Mesendoderm (in vitro differentiated cells): Measurements from ENCODE around the gene NOXA1.
A peak's percentile ranks its signal among the peaks of the same experiment; 100 is the strongest.

Experiments used
- DNase-seq: peaks from one replicate; pipeline ENCODE4 v3.0.0; 2013
- H2AK5ac ChIP-seq: 2 replicates; pipeline ENCODE4 v1.6.1; 2013; ENCODE audit warnings: low read length, inconsistent platforms
- H2BK120ac ChIP-seq: 2 replicates; pipeline ENCODE4 v1.6.1; 2013; ENCODE audit warnings: low read depth, mild to moderate bottlenecking, low read length, moderate library complexity, mixed read lengths
- H2BK15ac ChIP-seq: replicated peaks from 2 replicates; pipeline ENCODE4 v1.6.1; 2013; ENCODE audit warnings: low read depth, mild to moderate bottlenecking, moderate library complexity
- H2BK5ac ChIP-seq: 2 replicates; pipeline ENCODE4 v1.6.1; 2013; ENCODE audit warnings: low read length, inconsistent platforms
- H3K18ac ChIP-seq: 2 replicates; pipeline ENCODE4 v1.6.1; 2013; ENCODE audit warnings: mild to moderate bottlenecking, low read length, mixed read lengths
- H3K23ac ChIP-seq: one replicate; pipeline ENCODE4 v1.6.1; 2013; ENCODE audit warnings: low read length
- H3K27ac ChIP-seq: 2 replicates; pipeline ENCODE4 v1.5.1; 2013; ENCODE audit warnings: low read depth, mild to moderate bottlenecking, inconsistent platforms, low read length, moderate library complexity
- H3K27me3 ChIP-seq: 2 replicates; pipeline ENCODE4 v1.6.1; 2013; ENCODE audit warnings: low read length, control low read depth, mild to moderate bottlenecking, inconsistent platforms; ENCODE audit not compliant: insufficient read depth, poor library complexity
- H3K36me3 ChIP-seq: 2 replicates; pipeline ENCODE4 v1.6.1; 2013; ENCODE audit warnings: low read length, inconsistent platforms; ENCODE audit not compliant: control insufficient read depth, insufficient read depth
- H3K4ac ChIP-seq: one replicate; pipeline ENCODE4 v1.6.1; 2013; ENCODE audit warnings: low read depth, mild to moderate bottlenecking, low read length, moderate library complexity
- H3K4me1 ChIP-seq: 2 replicates; pipeline ENCODE4 v1.6.1; 2013; ENCODE audit warnings: low read depth, low read length, inconsistent platforms; ENCODE audit not compliant: control insufficient read depth
- H3K4me2 ChIP-seq: 2 replicates; pipeline ENCODE4 v1.6.1; 2013; ENCODE audit warnings: low read length
- H3K4me3 ChIP-seq: 2 replicates; pipeline ENCODE4 v1.5.1; 2013; ENCODE audit warnings: mild to moderate bottlenecking, low read length
- H3K56ac ChIP-seq: one replicate; pipeline ENCODE4 v1.6.1; 2013; ENCODE audit warnings: low read length
- H3K79me1 ChIP-seq: 2 replicates; pipeline ENCODE4 v1.6.1; 2013; ENCODE audit warnings: low read length, inconsistent platforms
- H3K79me2 ChIP-seq: 2 replicates; pipeline ENCODE4 v1.6.1; 2013; ENCODE audit warnings: mild to moderate bottlenecking, low read length; ENCODE audit not compliant: control insufficient read depth, insufficient read depth
- H3K9ac ChIP-seq: 2 replicates; pipeline ENCODE4 v1.6.1; 2013; ENCODE audit warnings: low read length, inconsistent platforms
- H4K5ac ChIP-seq: one replicate; pipeline ENCODE4 v1.6.1; 2013; ENCODE audit warnings: low read length
- H4K8ac ChIP-seq: one replicate; pipeline ENCODE4 v1.6.1; 2013; ENCODE audit warnings: low read depth, mild to moderate bottlenecking, control low read depth, low read length, moderate library complexity
- WGBS: extraction: QIAGEN DNeasy Blood & Tissue Kit; methylation state at CpG from one replicate; pipeline ENCODE4 v1.1.7; 2013; ENCODE audit warnings: low lambda C conversion rate, missing lambda C conversion rate; ENCODE audit not compliant: insufficient coverage; ENCODE audit errors: extremely low coverage; 5-methylcytosine and 5-hydroxymethylcytosine counted together

Gene NOXA1

DNA sequence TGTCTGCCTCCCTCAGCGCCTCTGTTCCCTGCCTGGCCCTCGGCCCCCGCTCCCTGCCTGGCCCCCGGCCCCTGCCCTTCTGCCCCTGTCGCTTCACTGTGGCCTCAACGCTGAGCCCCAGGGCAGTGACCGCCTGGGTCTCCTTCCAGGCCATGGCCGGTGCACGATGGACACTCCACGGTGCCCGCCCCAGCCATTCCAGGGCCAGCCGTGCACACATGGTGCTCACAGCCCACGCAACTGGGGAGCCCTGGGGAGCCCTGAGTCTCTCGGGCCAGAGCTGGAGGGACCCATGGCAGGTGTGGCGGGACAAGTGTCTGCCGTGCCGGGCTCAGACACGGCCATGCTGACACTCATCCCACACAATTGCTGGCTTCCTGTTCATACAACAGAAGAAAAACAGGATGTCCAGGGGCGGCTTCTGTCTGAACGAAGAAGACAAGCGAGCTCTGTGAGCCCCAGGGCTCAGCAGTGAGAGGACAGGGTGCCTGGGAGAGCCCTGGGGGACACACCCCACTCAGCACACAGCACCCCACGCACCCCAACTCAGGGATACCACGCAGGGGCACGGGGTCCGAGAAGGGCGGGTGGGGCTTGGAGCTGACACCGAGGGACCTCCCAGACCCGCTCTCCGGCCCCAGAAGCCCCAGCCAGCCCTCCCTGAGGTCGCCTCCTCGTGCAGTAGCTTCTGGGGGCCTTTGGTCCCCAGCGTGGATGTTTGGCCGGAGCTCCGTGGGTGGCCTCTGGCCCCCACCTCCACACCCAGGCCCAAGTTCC, 35.9 kb upstream of the NOXA1 start:
- DNase-seq, result no peak
- Histone ChIP-seq H3K4ac (no peak overlapping the region), H3K4me2 (no peak overlapping the region), H3K27me3 (no peaks in the 10 kb centered on the region), H2BK120ac (no peak overlapping the region), H3K23ac (no peak overlapping the region), H2AK5ac (no peak overlapping the region), H3K56ac (peak overlapping the region; percentile 34), H3K27ac (no peak overlapping the region), H3K79me2 (no peaks in the 10 kb centered on the region), H4K5ac (no peak overlapping the region), H3K4me3 (no peak overlapping the region), H3K79me1 (no peaks in the 10 kb centered on the region), H4K8ac (no peak overlapping the region), H3K4me1 (no peaks in the 10 kb centered on the region), H3K36me3 (no peaks in the 10 kb centered on the region), H3K9ac (no peak overlapping the region), H2BK5ac (no peak overlapping the region), H3K18ac (no peak overlapping the region), H2BK15ac (no peak overlapping the region)
- WGBS, result no CpG with 5 or more reads among the region's 34 CpGs

DNA sequence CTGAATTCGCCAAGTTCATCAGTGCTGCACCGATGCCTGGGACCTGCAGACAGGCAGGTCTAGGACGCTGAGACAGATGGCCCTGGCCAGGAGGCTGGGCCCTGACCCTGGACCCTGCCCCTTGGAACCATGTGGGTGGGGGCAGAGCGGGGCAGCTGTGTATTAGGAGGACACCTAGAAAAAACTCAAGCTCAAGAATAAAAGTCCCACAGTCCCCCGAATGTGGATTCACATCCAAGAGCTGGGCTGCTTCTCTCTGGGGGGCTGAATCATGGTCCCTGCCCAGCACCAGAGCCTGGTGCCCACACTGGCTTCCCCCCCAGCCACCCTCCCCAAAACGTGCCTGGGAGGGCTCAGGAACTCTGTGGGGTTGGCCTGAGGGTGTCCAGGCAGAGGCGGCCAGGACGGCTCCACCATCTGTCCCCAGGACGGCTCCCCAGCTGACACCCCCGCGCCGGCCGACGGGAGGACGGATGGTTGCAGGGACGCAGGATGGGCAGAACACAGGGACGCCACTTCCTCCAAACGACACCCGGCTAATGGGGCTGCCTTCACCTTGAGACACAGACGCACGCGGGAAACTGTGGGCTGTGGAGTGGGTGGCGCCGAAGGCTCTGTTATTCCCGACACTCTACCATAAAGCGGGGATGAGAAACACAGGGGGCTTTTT, 35.2 kb upstream of the NOXA1 start:
- Histone ChIP-seq H3K4me3 (no peak overlapping the region), H3K4me1 (no peaks in the 10 kb centered on the region), H3K23ac (no peak overlapping the region), H2BK15ac (no peak overlapping the region), H3K18ac (no peak overlapping the region), H4K8ac (no peak overlapping the region), H4K5ac (no peak overlapping the region), H3K4ac (no peak overlapping the region), H3K79me2 (no peaks in the 10 kb centered on the region), H3K56ac (no peak overlapping the region), H2BK120ac (no peak overlapping the region), H3K4me2 (no peak overlapping the region), H2AK5ac (no peak overlapping the region), H3K27me3 (no peaks in the 10 kb centered on the region), H3K79me1 (no peaks in the 10 kb centered on the region), H3K9ac (no peak overlapping the region), H3K36me3 (no peaks in the 10 kb centered on the region), H3K27ac (no peak overlapping the region), H2BK5ac (no peak overlapping the region)
- WGBS, result no CpG with 5 or more reads among the region's 26 CpGs
- DNase-seq, result no peak

DNA sequence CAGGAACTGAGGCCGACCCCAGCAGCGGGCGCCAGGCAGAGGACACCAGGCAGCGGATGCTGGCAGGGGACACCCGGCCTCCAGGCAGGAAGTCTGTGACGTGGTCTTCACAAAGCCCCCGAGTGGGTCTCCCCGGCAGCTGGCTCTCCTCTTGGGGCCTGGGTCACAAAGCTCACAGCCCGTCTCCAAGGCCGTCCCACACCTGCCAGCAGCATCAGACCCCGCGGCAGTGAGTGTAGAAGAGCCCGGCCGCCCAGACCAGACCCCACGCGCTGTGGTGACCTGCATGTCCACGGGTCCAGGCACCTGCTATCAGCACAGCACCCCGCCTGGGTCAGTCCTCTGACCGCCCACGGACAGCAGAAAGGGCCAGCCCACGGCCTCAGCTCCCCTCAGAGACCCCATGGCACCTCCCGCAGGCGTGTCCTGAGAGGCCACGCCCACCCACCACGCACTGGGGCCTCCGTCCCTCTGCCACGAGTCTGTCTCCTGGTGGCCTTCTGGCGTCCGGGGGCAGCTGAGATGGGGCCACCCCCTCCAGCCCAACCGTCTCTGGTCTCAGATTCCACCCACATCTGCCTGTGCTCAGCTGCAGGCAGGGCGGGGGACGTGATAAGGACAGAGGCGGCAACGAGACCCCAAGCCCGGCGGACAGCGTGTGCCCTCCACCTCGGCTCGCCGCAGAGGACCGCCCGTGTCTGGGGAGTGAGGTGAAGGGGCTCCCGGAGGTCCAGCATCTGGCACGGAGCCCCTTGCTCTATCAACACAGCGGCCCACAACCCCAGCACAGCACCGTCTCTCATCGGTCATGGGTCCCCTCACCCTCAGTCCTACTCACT, 34.4 kb upstream of the NOXA1 start:
- Histone ChIP-seq H3K79me1 (no peaks in the 10 kb centered on the region), H3K27me3 (no peaks in the 10 kb centered on the region), H3K23ac (no peak overlapping the region), H3K18ac (no peak overlapping the region), H3K4ac (no peak overlapping the region), H3K9ac (no peak overlapping the region), H2AK5ac (no peak overlapping the region), H3K36me3 (no peaks in the 10 kb centered on the region), H2BK15ac (no peak overlapping the region), H2BK5ac (no peak overlapping the region), H3K4me1 (no peaks in the 10 kb centered on the region), H4K5ac (no peak overlapping the region), H3K56ac (no peak overlapping the region), H3K4me2 (no peak overlapping the region), H3K4me3 (no peak overlapping the region), H2BK120ac (no peak overlapping the region), H3K27ac (no peak overlapping the region), H4K8ac (no peak overlapping the region), H3K79me2 (no peaks in the 10 kb centered on the region)
- no CpG with 5 or more reads among the region's 47 CpGs for WGBS
- DNase-seq, result no peak

DNA sequence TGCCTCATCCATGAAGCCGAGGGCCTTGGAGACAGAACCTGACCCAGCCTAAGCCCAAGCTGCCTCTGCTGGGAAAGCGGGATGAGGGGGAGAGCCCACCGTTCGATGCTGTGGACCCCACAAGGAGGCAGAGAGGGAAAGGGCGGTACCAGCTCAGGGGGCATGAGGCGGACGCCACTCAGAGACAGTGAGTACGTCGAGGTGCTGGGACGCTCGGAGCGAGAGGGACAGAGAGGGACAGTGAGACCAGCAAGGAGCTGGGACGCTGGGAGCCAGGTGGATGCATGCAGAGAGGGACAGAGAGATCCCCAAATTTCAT, 33.8 kb upstream of the NOXA1 start:
- H2BK5ac ChIP-seq, result no peak overlapping the region
- no peak overlapping the region for H2BK15ac ChIP-seq
- no peak overlapping the region for H3K4me3 ChIP-seq
- H3K18ac ChIP-seq, result no peak overlapping the region
- no peaks in the 10 kb centered on the region for H3K79me2 ChIP-seq
- no peak for DNase-seq
- no peak overlapping the region for H3K4ac ChIP-seq
- H4K5ac ChIP-seq, result no peak overlapping the region
- H3K27me3 ChIP-seq, result no peaks in the 10 kb centered on the region
- no peak overlapping the region for H3K4me2 ChIP-seq
- H3K79me1 ChIP-seq, result no peaks in the 10 kb centered on the region
- no peak overlapping the region for H3K9ac ChIP-seq
- H2BK120ac ChIP-seq, result no peak overlapping the region
- H3K56ac ChIP-seq, result no peak overlapping the region
- WGBS, result no CpG with 5 or more reads among the region's 13 CpGs
- H2AK5ac ChIP-seq, result no peak overlapping the region
- no peak overlapping the region for H4K8ac ChIP-seq
- no peak overlapping the region for H3K23ac ChIP-seq
- no peaks in the 10 kb centered on the region for H3K36me3 ChIP-seq
- H3K27ac ChIP-seq, result no peak overlapping the region
- no peaks in the 10 kb centered on the region for H3K4me1 ChIP-seq

DNA sequence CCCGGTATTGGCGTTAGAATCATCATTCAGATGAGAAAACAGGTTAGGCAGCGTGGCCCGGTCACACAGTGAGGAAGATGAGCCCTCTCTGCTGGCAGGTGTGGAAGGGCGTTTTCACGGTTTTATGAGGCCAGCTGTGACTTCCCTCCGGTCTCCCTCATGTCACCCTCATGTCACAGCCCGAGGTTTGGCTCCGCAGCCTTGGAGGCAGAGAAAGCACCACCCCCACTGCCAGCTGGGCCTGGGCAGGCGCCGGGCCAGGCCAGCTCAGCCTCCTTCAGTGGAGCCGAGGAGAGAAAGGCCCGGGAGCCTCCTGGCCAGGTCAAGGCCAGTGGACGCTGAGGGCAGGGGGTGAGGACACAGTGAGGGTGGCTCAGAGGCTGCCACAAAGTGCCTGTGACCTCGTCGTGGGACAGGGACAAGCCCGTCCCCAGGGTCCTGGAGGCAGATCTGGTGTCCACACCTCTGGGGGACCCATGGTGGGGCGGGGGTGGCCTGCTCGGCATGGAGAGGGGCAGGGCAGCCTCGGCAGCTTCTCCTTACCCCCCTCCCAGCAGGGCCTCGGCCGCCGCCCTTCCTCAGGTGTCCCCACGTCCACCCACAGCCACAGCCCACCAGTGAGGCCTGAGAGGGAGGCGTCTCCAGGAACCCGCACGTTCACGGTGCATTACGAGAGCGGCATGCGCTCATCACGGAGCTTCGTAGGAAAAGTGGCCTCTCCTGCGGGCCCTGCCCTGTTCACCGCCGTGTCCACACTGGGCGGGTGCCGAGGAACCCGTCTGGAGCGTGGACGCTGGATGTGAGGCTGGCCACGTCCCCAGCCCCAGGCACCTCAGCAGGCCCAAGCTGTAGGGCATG, 32.4 kb upstream of the NOXA1 start:
- Histone ChIP-seq H3K56ac (no peak overlapping the region), H3K23ac (no peak overlapping the region), H3K27ac (no peak overlapping the region), H2AK5ac (no peak overlapping the region), H3K18ac (no peak overlapping the region), H3K4me1 (no peaks in the 10 kb centered on the region), H3K4ac (no peak overlapping the region), H2BK15ac (no peak overlapping the region), H3K79me2 (no peaks in the 10 kb centered on the region), H4K8ac (no peak overlapping the region), H3K36me3 (no peaks in the 10 kb centered on the region), H3K79me1 (no peaks in the 10 kb centered on the region), H2BK5ac (no peak overlapping the region), H4K5ac (no peak overlapping the region), H3K4me2 (no peak overlapping the region), H3K4me3 (no peak overlapping the region), H3K27me3 (no peaks in the 10 kb centered on the region), H2BK120ac (no peak overlapping the region), H3K9ac (no peak overlapping the region)
- no CpG with 5 or more reads among the region's 42 CpGs for WGBS
- no peak for DNase-seq
